HepG2 (cell line): ENCODE measurements around the gene RAB36. TPM values are rescaled to one million over a fixed set of nuclear protein-coding genes. Genes with fewer than 3 reads are reported as not detected.

Source experiments
- ARID4A ChIP-seq: sonication (generic); formaldehyde crosslinking; IDR thresholded peaks from 2 replicates; pipeline ENCODE4 v1.5.0; 2020; ENCODE audit warnings: mild to moderate bottlenecking, missing genetic modification reagents, borderline replicate concordance
- CENPT ChIP-seq: sonication (generic); formaldehyde crosslinking; IDR thresholded peaks from 2 replicates; pipeline ENCODE4 v1.8.0; 2022; ENCODE audit warnings: low read depth, mild to moderate bottlenecking, moderate library complexity, missing genetic modification reagents
- CHD4 ChIP-seq: fragments of 200-600 bp; sonication (generic); IDR thresholded peaks from 2 replicates; pipeline ENCODE4 v1.7.0; 2017; ENCODE audit warnings: mild to moderate bottlenecking, low read length, borderline replicate concordance
- GABPB1 ChIP-seq: IDR thresholded peaks from 2 replicates; pipeline ENCODE4 v1.6.1; 2016; ENCODE audit warnings: mild to moderate bottlenecking, missing genetic modification reagents, moderate library complexity, missing compliant biosample characterization
- SAP130 ChIP-seq: IDR thresholded peaks from 2 replicates; pipeline ENCODE4 v1.6.1; 2016; ENCODE audit warnings: low read depth
- SNAPC5 ChIP-seq: sonication (generic); formaldehyde crosslinking; IDR thresholded peaks from 2 replicates; pipeline ENCODE4 v1.8.1; 2023; ENCODE audit warnings: mild to moderate bottlenecking, missing genetic modification reagents, borderline replicate concordance
- TSC22D2 ChIP-seq: sonication (generic); formaldehyde crosslinking; IDR thresholded peaks from 2 replicates; pipeline ENCODE4 v1.5.1; 2020; ENCODE audit warnings: missing genetic modification reagents, mild to moderate bottlenecking, borderline replicate concordance
- ZFP1 ChIP-seq: IDR thresholded peaks from 2 replicates; pipeline ENCODE4 v1.6.1; 2016
- ZMYM2 ChIP-seq: sonication (generic); formaldehyde crosslinking; IDR thresholded peaks from 2 replicates; pipeline ENCODE4 v1.8.0; 2022; ENCODE audit warnings: mild to moderate bottlenecking, missing genetic modification reagents
- ZNF646 ChIP-seq: sonication (generic); formaldehyde crosslinking; IDR thresholded peaks from 2 replicates; pipeline ENCODE4 v1.9.0; 2021; ENCODE audit warnings: mild to moderate bottlenecking, missing genetic modification reagents
- ZNF687 ChIP-seq: sonication (generic); formaldehyde crosslinking; IDR thresholded peaks from 2 replicates; pipeline ENCODE4 v1.5.1; 2020; ENCODE audit warnings: mild to moderate bottlenecking, missing genetic modification reagents, moderate library complexity
- ZNF780A ChIP-seq: sonication (generic); formaldehyde crosslinking; IDR thresholded peaks from 2 replicates; pipeline ENCODE4 v1.8.0; 2022; ENCODE audit warnings: mild to moderate bottlenecking, missing genetic modification reagents, moderate library complexity
- ZSCAN31 ChIP-seq: sonication (generic); formaldehyde crosslinking; IDR thresholded peaks from 2 replicates; pipeline ENCODE4 v1.5.0; 2020; ENCODE audit warnings: low read depth, mild to moderate bottlenecking, missing genetic modification reagents
- polyA plus RNA-seq, 8 experiments: library from polyadenylated mRNA; depleted of rRNA in 3 of 8; stranded (reverse) in 7 of 8; unstranded in 1 of 8; fragments of >200 nt; fragmentation: Illumina TruSeq in 4 of 8; extraction: Trizol in 4 of 8; gene quantifications; 2 replicates each; pipeline versions ENCODE4 v1.2.1 to v1.2.3, GENCODE V29; 2011 to 2016; ENCODE audit warnings: low read depth in 4 of 8, missing spikeins in 1 of 8, mixed read lengths in 1 of 8; ENCODE audit not compliant: insufficient read depth in 1 of 8
- total RNA-seq, 5 experiments: library from RNA; depleted of rRNA; stranded (reverse); fragments of >200 nt; fragmentation: Illumina TruSeq; extraction: Trizol; gene quantifications; 2 replicates each; pipeline ENCODE4 v1.2.3, GENCODE V29; 2016; ENCODE audit warnings: low read depth in 1 of 5

The RAB36 gene
- total and polyA plus RNA-seq, 2 of the 13 experiments (the other 11 are each of a cell fraction or from before 2014, with no cell fraction given): 0.24 to 0.86 TPM

- TF ChIP-seq ZNF687 (CRISPR knock-in tag): peak; percentile 79
- peak; percentile 9; the same call in 1 of the 2 replicates for TF ChIP-seq SAP130 (CRISPR knock-in tag)
- TF ChIP-seq CENPT (CRISPR knock-in tag): no peak
- TF ChIP-seq ZNF646 (CRISPR knock-in tag): no peak
- no peak for TF ChIP-seq SNAPC5 (CRISPR knock-in tag)
- peak; percentile 6; the same call in 1 of the 2 replicates for TF ChIP-seq GABPB1
- TF ChIP-seq CHD4: no peak
- TF ChIP-seq ZNF780A (CRISPR knock-in tag): no peak
- TF ChIP-seq ARID4A (CRISPR knock-in tag): peak; percentile 48; the same call in 1 of the 2 replicates
- TF ChIP-seq TSC22D2 (CRISPR knock-in tag): no peak
- no peak for TF ChIP-seq ZFP1
- no peak for TF ChIP-seq ZSCAN31 (CRISPR knock-in tag)
- no peak for TF ChIP-seq ZMYM2
These were observed 35.8 kb downstream of the RAB36 start (continued) for GRCh38 chr22:23180893-23181720.
